H9 (cell line): ENCODE data around the gene TBC1D3I. TPM values are rescaled to one million over a fixed set of nuclear protein-coding genes. Genes with fewer than 3 reads are reported as not detected.

ENCODE experiments used
- DNase-seq: peaks from one replicate; pipeline ENCODE4 v3.0.0-alpha.2; 2017
- H2AFZ ChIP-seq: one replicate; pipeline ENCODE4 v1.6.1; 2013; ENCODE audit warnings: mild to moderate bottlenecking, low read length, control low read depth, moderate library complexity
- H2AK5ac ChIP-seq: 2 replicates; pipeline ENCODE4 v1.6.1; 2013; ENCODE audit warnings: low read length, control low read depth, mixed read lengths; ENCODE audit not compliant: insufficient read length
- H2BK120ac ChIP-seq: one replicate; pipeline ENCODE4 v1.6.1; 2013; ENCODE audit warnings: low read depth, mild to moderate bottlenecking, low read length, control low read depth, inconsistent platforms; ENCODE audit not compliant: poor library complexity, severe bottlenecking
- H2BK12ac ChIP-seq: 2 replicates; pipeline ENCODE4 v1.6.1; 2013; ENCODE audit warnings: low read length, control low read depth, mixed read lengths, low read depth; ENCODE audit not compliant: insufficient read length
- H2BK15ac ChIP-seq: 2 replicates; pipeline ENCODE4 v1.6.1; 2013; ENCODE audit warnings: low read depth, low read length, control low read depth
- H2BK20ac ChIP-seq: one replicate; pipeline ENCODE4 v1.6.1; 2013; ENCODE audit warnings: low read depth, mild to moderate bottlenecking, low read length, control low read depth, inconsistent platforms; ENCODE audit not compliant: poor library complexity, severe bottlenecking
- H2BK5ac ChIP-seq: 2 replicates; pipeline ENCODE4 v1.6.1; 2013; ENCODE audit warnings: low read length, control low read depth, mixed read lengths; ENCODE audit not compliant: insufficient read length
- H3K14ac ChIP-seq: 2 replicates; pipeline ENCODE4 v1.6.1; 2013; ENCODE audit warnings: low read length, control low read depth; ENCODE audit not compliant: insufficient read depth
- H3K18ac ChIP-seq: 2 replicates; pipeline ENCODE4 v1.6.1; 2013; ENCODE audit warnings: low read depth, mild to moderate bottlenecking, mixed read lengths, low read length, control low read depth; ENCODE audit not compliant: insufficient read length
- H3K23ac ChIP-seq: 2 replicates; pipeline ENCODE4 v1.6.1; 2013; ENCODE audit warnings: low read length, control low read depth, mixed read lengths, low read depth; ENCODE audit not compliant: insufficient read length
- H3K23me2 ChIP-seq: 2 replicates; pipeline ENCODE4 v1.6.1; 2013; ENCODE audit warnings: low read depth, mild to moderate bottlenecking, mixed read lengths, low read length, control low read depth; ENCODE audit not compliant: insufficient read length, poor library complexity, severe bottlenecking
- H3K27ac ChIP-seq: 2 replicates; pipeline ENCODE4 v1.5.1; 2013; ENCODE audit warnings: low read length, control low read depth, mixed read lengths, low read depth; ENCODE audit not compliant: insufficient read length
- H3K27me3 ChIP-seq: 2 replicates; pipeline ENCODE4 v1.6.1; 2013; ENCODE audit warnings: low read length, control low read depth, inconsistent platforms; ENCODE audit not compliant: insufficient read depth
- H3K4ac ChIP-seq: 2 replicates; pipeline ENCODE4 v1.6.1; 2013; ENCODE audit warnings: low read depth, mild to moderate bottlenecking, control low read depth, inconsistent platforms, low read length, moderate library complexity
- H3K4me1 ChIP-seq: 2 replicates; pipeline ENCODE4 v1.6.1; 2013; ENCODE audit warnings: low read length, control low read depth, inconsistent platforms; ENCODE audit not compliant: insufficient read depth
- H3K4me2 ChIP-seq: 2 replicates; pipeline ENCODE4 v1.6.1; 2013; ENCODE audit warnings: low read length, control low read depth, mixed read lengths; ENCODE audit not compliant: insufficient read length, insufficient read depth
- H3K56ac ChIP-seq: 2 replicates; pipeline ENCODE4 v1.6.1; 2013; ENCODE audit warnings: low read depth, mild to moderate bottlenecking, mixed read lengths, low read length, control low read depth; ENCODE audit not compliant: insufficient read length
- H3K79me1 ChIP-seq: 2 replicates; pipeline ENCODE4 v1.6.1; 2013; ENCODE audit warnings: low read depth, mild to moderate bottlenecking, moderate library complexity, low read length, control low read depth, inconsistent platforms; ENCODE audit not compliant: insufficient read depth, poor library complexity, severe bottlenecking
- H3K79me2 ChIP-seq: 2 replicates; pipeline ENCODE4 v1.6.1; 2013; ENCODE audit warnings: low read length, control low read depth, inconsistent platforms; ENCODE audit not compliant: insufficient read depth
- H3K9ac ChIP-seq: 2 replicates; pipeline ENCODE4 v1.6.1; 2013; ENCODE audit warnings: low read length, control low read depth, mixed read lengths; ENCODE audit not compliant: insufficient read length; ENCODE audit errors: extremely low read depth
- H3K9me3 ChIP-seq: one replicate; pipeline ENCODE4 v1.6.1; 2013; ENCODE audit warnings: low read depth, low read length, inconsistent platforms; ENCODE audit not compliant: control insufficient read depth
- H3T11ph ChIP-seq: one replicate; pipeline ENCODE4 v1.6.1; 2013; ENCODE audit warnings: mild to moderate bottlenecking, low read length, control low read depth, inconsistent platforms
- H4K20me1 ChIP-seq: one replicate; pipeline ENCODE4 v1.6.1; 2013; ENCODE audit not compliant: control insufficient read depth, insufficient read length, insufficient read depth
- H4K5ac ChIP-seq: 2 replicates; pipeline ENCODE4 v1.6.1; 2013; ENCODE audit warnings: low read depth, mild to moderate bottlenecking, mixed read lengths, low read length, control low read depth; ENCODE audit not compliant: insufficient read length
- H4K8ac ChIP-seq: replicated peaks from 2 replicates; pipeline ENCODE4 v1.6.1; 2013; ENCODE audit warnings: low read length, control low read depth, mixed read lengths, low read depth; ENCODE audit not compliant: insufficient read length
- H4K91ac ChIP-seq: 2 replicates; pipeline ENCODE4 v1.6.1; 2013; ENCODE audit warnings: low read depth, mild to moderate bottlenecking, moderate library complexity, mixed read lengths, low read length, control low read depth; ENCODE audit not compliant: insufficient read length
- H3K27ac Mint-ChIP-seq, 3 experiments: 2 replicates in 2 of 3; 3 replicates in 1 of 3; pipeline ENCODE4 v1.8.0; 2020 to 2021; ENCODE audit warnings: mixed read lengths in 3 of 3, mild to moderate bottlenecking in 1 of 3, moderate library complexity in 1 of 3
- H3K27me3 Mint-ChIP-seq: 2 replicates; pipeline ENCODE4 v1.8.0; 2021; ENCODE audit warnings: low read depth, mild to moderate bottlenecking, moderate library complexity, mixed read lengths
- H3K36me3 Mint-ChIP-seq, 3 experiments: 2 replicates in 2 of 3; 3 replicates in 1 of 3; pipeline ENCODE4 v1.8.0; 2020 to 2021; ENCODE audit warnings: low read depth in 3 of 3, mixed read lengths in 3 of 3; ENCODE audit not compliant: insufficient read depth in 1 of 3
- H3K4me1 Mint-ChIP-seq, 2 experiments: 2 replicates each; pipeline ENCODE4 v1.8.0; 2020; ENCODE audit warnings: mixed read lengths in 2 of 2
- H3K4me3 Mint-ChIP-seq, 2 experiments: 2 replicates in 1 of 2; 3 replicates in 1 of 2; pipeline ENCODE4 v1.8.0; 2020 to 2021; ENCODE audit warnings: mild to moderate bottlenecking in 2 of 2, mixed read lengths in 2 of 2, moderate library complexity in 1 of 2
- H3K9me3 Mint-ChIP-seq, 2 experiments: 2 replicates in 1 of 2; 3 replicates in 1 of 2; pipeline ENCODE4 v1.8.0; 2020; ENCODE audit warnings: mild to moderate bottlenecking in 2 of 2, mixed read lengths in 2 of 2, moderate library complexity in 1 of 2
- CTCF ChIP-seq: fragments of 200-600 bp; sonication (generic); conservative IDR thresholded peaks from 3 replicates; pipeline ENCODE4 v1.8.0; 2021; ENCODE audit warnings: antibody characterized with exemption, mild to moderate bottlenecking
- total RNA-seq: library from RNA; stranded (reverse); gene quantifications from 2 replicates; pipeline ENCODE4 v1.2.1, GENCODE V29; 2021

Gene TBC1D3I
- total RNA-seq, 1 experiment from 2014 or later: 0.35 TPM

GRCh38 chr17:36214918-36215317 is 49.5 kb downstream of the TBC1D3I start:
- H3K27me3 ChIP-seq: no peaks in the 10 kb centered on the region
- no peak overlapping the region for H3T11ph ChIP-seq
- no peak overlapping the region for H3K56ac ChIP-seq
- H2BK20ac ChIP-seq: no peak overlapping the region
- no peak overlapping the region for H3K4me2 ChIP-seq
- no peaks in the 10 kb centered on the region for H3K4me1 ChIP-seq
- H3K27me3 Mint-ChIP-seq: peaks cover 9% of the 10 kb centered on the region
- no peak overlapping the region for H3K9ac ChIP-seq
- H2AK5ac ChIP-seq: no peak overlapping the region
- H4K8ac ChIP-seq: no peak overlapping the region
- H3K4me3 Mint-ChIP-seq: no peak overlapping the region
- TF ChIP-seq CTCF: no peak
- no peak overlapping the region for H2BK120ac ChIP-seq
- peaks cover 7 to 8% of the 10 kb centered on the region in 2 experiments for H3K4me1 Mint-ChIP-seq
- H2AFZ ChIP-seq: no peak overlapping the region
- H4K5ac ChIP-seq: no peak overlapping the region
- no peak overlapping the region for H3K14ac ChIP-seq
- H4K91ac ChIP-seq: no peak overlapping the region
- H3K9me3 Mint-ChIP-seq: peaks cover 17% of the 10 kb centered on the region in 2 experiments; a peak in 4 of 5 replicates
- H3K4ac ChIP-seq: no peak overlapping the region
- H3K79me2 ChIP-seq: no peaks in the 10 kb centered on the region
- no peak overlapping the region for H2BK15ac ChIP-seq
- H3K27ac ChIP-seq: no peak overlapping the region
- no peaks in the 10 kb centered on the region for H3K9me3 ChIP-seq
- peaks cover 2 to 4% (median 3%) of the 10 kb centered on the region in 3 experiments; a peak in 3 of 7 replicates for H3K36me3 Mint-ChIP-seq
- no peak overlapping the region for H3K18ac ChIP-seq
- no peak overlapping the region for H3K27ac Mint-ChIP-seq
- H2BK12ac ChIP-seq: no peak overlapping the region
- H4K20me1 ChIP-seq: no peaks in the 10 kb centered on the region
- H2BK5ac ChIP-seq: no peak overlapping the region
- H3K23ac ChIP-seq: no peak overlapping the region
- no peaks in the 10 kb centered on the region for H3K79me1 ChIP-seq
- no peak for DNase-seq
- H3K23me2 ChIP-seq: no peaks in the 10 kb centered on the region
